ENCODE data around the gene TBXT.

- TF ChIP-seq CTCF (CRISPR knock-in tag; IDR thresholded peaks at IDR 0.05) (no peak), TAF1 (CRISPR knock-in tag; IDR thresholded peaks at IDR 0.05) (no peak), ARNT (IDR thresholded peaks at IDR 0.05) (no peak), EP300 (IDR thresholded peaks at IDR 0.05; ENCODE audit: low read depth in 2 of 2, low read length in 2 of 2) (no peak), EP300 (CRISPR knock-in tag; IDR thresholded peaks at IDR 0.05; ENCODE audit: borderline replicate concordance) (no peak)
Observed at GRCh38 chr6:166121726-166122125, 45.9 kb downstream of the TBXT start.
